Gastroesophageal sphincter (tissue), 3 donors: Measurements from ENCODE around the gene HCFC1.
A peak's percentile ranks its signal among the peaks of the same experiment; 100 is the strongest.

Experiments used
- CTCF ChIP-seq, 4 experiments: fragments of 200-600 bp in 2 of 4; fragments of 450-650 bp in 2 of 4; sonication (generic) in 1 of 4; IDR thresholded peaks; one replicate each; pipeline ENCODE4 v1.5.1; 2017 to 2019; ENCODE audit warnings: antibody characterized with exemption in 4 of 4, mild to moderate bottlenecking in 2 of 4, moderate library complexity in 2 of 4
- EP300 ChIP-seq: sonication (generic); formaldehyde crosslinking; IDR thresholded peaks from one replicate; pipeline ENCODE4 v1.6.1; 2017; ENCODE audit warnings: antibody characterized with exemption, mild to moderate bottlenecking
- POLR2A ChIP-seq, 2 donors: fragments of 450-650 bp; IDR thresholded peaks; one replicate each; pipeline ENCODE4 v1.6.1; 2017; ENCODE audit warnings: antibody characterized with exemption in 2 of 2, mild to moderate bottlenecking in 2 of 2, moderate library complexity in 1 of 2
- POLR2AphosphoS5 ChIP-seq: sonication (generic); formaldehyde crosslinking; IDR thresholded peaks from one replicate; pipeline ENCODE4 v1.6.1; 2017; ENCODE audit warnings: antibody characterized with exemption

GRCh38 chrX:154019633-154020528 lies 48.3 kb upstream of the HCFC1 start, which contains the start of gene IRAK1:
- TF ChIP-seq POLR2A (IDR thresholded peaks at IDR 0.05) (peak in 1 of 2 donors; percentile 53), CTCF (IDR thresholded peaks at IDR 0.05) (no peak), POLR2AphosphoS5 (no peak), EP300 (no peak)
